Left lobe of liver (tissue), 2 donors: Measurements from ENCODE around the gene METAP1D. TPM values are rescaled to one million over a fixed set of nuclear protein-coding genes. Genes with fewer than 3 reads are reported as not detected.

ENCODE experiments used
- ATAC-seq: fragments of 200-7000 bp; cut with Tn5 transposase; one replicate; pipeline ENCODE4 v1.9.1; 2020; ENCODE audit warnings: mild to moderate bottlenecking, moderate library complexity
- DNase-seq: peaks from one replicate; pipeline ENCODE4 v3.0.0-alpha.2; 2020; ENCODE audit warnings: low spot score
- total RNA-seq: library from RNA; stranded (reverse); gene quantifications from one replicate; pipeline ENCODE4 v1.2.1, GENCODE V29; 2021
- donor health status: DM: no; HTN: no; CAD: no; lungs with moderate emphysema.
- donor health status: DM: no; HTN: yes; CAD: no.

METAP1D gene
- total RNA-seq, 1 donor from 2014 or later: 4.4 TPM

GRCh38 chr2:172119089-172119488 lies 119.3 kb downstream of the METAP1D start:
- no peak for DNase-seq
- ATAC-seq: no peak

- no peak for DNase-seq
- no peak for ATAC-seq
Measured at GRCh38 chr2:172120118-172120517, 120.4 kb downstream of the METAP1D start.

GRCh38 chr2:172128484-172128883 lies 128.7 kb downstream of the METAP1D start:
- DNase-seq (no peak), ATAC-seq (no peak)

- ATAC-seq (no peak), DNase-seq (no peak)
Measured at GRCh38 chr2:172129404-172129803, 129.7 kb downstream of the METAP1D start.

Other genes starting within 250 kb of the METAP1D start
- 0.98 TPM for gene SLC25A12, start 105.7 kb upstream of the METAP1D start, total RNA-seq
- 8.2 TPM for gene HAT1, start 77.5 kb upstream of the METAP1D start, total RNA-seq
- not detected for gene DLX1, start 85.6 kb downstream of the METAP1D start, total RNA-seq
- gene DLX2, start 102.9 kb downstream of the METAP1D start, total RNA-seq: not detected